ENCODE results near the gene TANGO6. TPM values are rescaled to one million over a fixed set of nuclear protein-coding genes. Genes with fewer than 3 reads are reported as not detected.

The TANGO6 gene
- total RNA-seq, 5 donors from 2014 or later (not counting 1 experiment from before 2014, with no cell fraction given), result 25.2 to 35.2 (median 29.0) TPM

DNA sequence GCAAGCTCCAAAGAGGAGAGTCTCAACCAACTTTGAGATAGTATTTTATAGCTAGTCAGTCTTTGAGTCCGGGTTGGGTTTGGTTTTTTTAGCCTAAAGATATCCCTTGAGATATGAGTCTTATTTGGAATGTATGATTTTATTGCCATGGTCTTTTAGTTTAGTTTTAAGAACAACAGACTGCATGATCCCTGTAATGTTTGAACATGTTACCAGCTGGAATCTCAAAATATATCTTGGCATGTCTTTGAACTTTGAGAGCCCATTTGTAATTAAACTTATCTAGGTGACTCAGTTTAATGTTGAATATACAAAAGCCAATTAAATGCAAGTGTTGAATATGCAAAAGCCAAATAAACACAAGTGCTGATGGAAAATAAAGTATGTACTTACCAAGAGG is 100.6 kb downstream of the TANGO6 start:
- Histone ChIP-seq H3K27me3 (replicated peaks in 1 of 2; ENCODE audit: control insufficient read depth in 2 of 2, extremely low read depth in 1 of 2, insufficient read depth in 2 of 2, low read length in 1 of 2) (no peaks in the 10 kb centered on the region), H3K27ac (ENCODE audit: low read length) (no peak overlapping the region), H3K36me3 (ENCODE audit: control insufficient read depth in 2 of 2, extremely low read depth in 1 of 2, insufficient read depth in 1 of 2, low read length in 1 of 2) (peaks cover 7 to 8% of the 10 kb centered on the region in 2 donors), H3K4me3 (ENCODE audit: control insufficient read depth in 1 of 2, extremely low read depth in 1 of 2, low read length in 1 of 2) (no peak overlapping the region), H3K4me1 (ENCODE audit: control insufficient read depth in 1 of 2, extremely low read depth in 1 of 2, insufficient read depth in 2 of 2, low read length in 2 of 2) (no peaks in the 10 kb centered on the region), H3K9me3 (peaks cover 6% of the 10 kb centered on the region)
- Mint-ChIP-seq H3K27ac (no peak overlapping the region), H3K9me3 (peaks cover 0 to 11% (median 0%) of the 10 kb centered on the region in 3 donors), H3K27me3 (no peaks in the 10 kb centered on the region), H3K36me3 (peaks cover 59% of the 10 kb centered on the region), H3K4me1 (no peaks in the 10 kb centered on the region), H3K4me3 (no peak overlapping the region)
- WGBS (ENCODE audit: insufficient coverage), result 100% methylated on average over 1 of the region's 1 CpG
- ChIA-PET CTCF (no interaction called here), POLR2A (no interaction called here)
- DNase-seq (no peak), ATAC-seq (replicated peaks in 1 of 4) (no peak)

DNA sequence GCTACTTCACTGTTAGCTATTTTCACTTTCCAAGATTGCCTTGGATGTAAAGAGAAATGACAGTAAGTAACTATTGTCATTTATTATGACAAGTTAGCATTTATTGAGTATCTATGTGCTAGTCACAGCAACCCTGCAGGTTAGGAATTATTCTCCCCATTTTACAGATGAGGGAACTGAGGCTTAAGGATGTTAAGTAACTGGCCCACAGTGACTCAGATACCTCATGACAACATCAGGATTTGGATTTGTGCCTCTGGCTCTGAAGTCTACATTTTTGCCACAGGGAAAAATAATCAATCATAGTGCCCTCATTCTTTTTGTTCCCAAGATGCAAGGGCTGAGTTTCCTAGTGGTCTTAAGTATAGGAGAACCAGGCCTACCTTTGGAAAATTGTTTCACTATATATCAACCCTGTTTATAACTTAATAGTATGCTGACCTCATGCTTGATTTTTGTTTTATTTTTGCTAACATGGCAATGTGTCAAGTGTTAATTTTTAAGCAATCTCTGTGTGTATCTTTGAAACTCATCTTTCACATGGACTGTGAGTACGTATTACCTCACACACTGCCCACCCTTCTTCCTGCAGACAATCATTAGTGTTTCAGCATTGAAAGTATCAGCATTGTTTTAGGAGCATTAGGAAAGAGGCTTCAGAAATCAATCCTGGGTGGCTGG is 105.0 kb downstream of the TANGO6 start:
- H3K4me3 ChIP-seq (ENCODE audit: control insufficient read depth in 1 of 2, extremely low read depth in 1 of 2, low read length in 1 of 2), result no peak overlapping the region
- no peak for DNase-seq
- ChIA-PET CTCF (no interaction called here), POLR2A (no interaction called here)
- Mint-ChIP-seq H3K9me3 (peaks cover 0 to 11% (median 0%) of the 10 kb centered on the region in 3 donors), H3K27ac (no peak overlapping the region), H3K4me1 (no peaks in the 10 kb centered on the region), H3K4me3 (no peak overlapping the region), H3K27me3 (no peaks in the 10 kb centered on the region), H3K36me3 (peaks cover 47% of the 10 kb centered on the region)
- WGBS (ENCODE audit: insufficient coverage), result no CpG with 5 or more reads among the region's 1 CpG
- H3K27me3 ChIP-seq (replicated peaks in 1 of 2; ENCODE audit: control insufficient read depth in 2 of 2, extremely low read depth in 1 of 2, insufficient read depth in 2 of 2, low read length in 1 of 2), result no peaks in the 10 kb centered on the region
- H3K36me3 ChIP-seq (ENCODE audit: control insufficient read depth in 2 of 2, extremely low read depth in 1 of 2, insufficient read depth in 1 of 2, low read length in 1 of 2), result peaks cover 5 to 7% of the 10 kb centered on the region in 2 donors
- ATAC-seq (replicated peaks in 1 of 4), result no peak
- peaks cover 6% of the 10 kb centered on the region for H3K9me3 ChIP-seq
- no peaks in the 10 kb centered on the region for H3K4me1 ChIP-seq (ENCODE audit: control insufficient read depth in 1 of 2, extremely low read depth in 1 of 2, insufficient read depth in 2 of 2, low read length in 2 of 2)
- no peak overlapping the region for H3K27ac ChIP-seq (ENCODE audit: low read length)

GRCh38 chr16:68951991-68952877 is 108.9 kb downstream of the TANGO6 start:
- POLR2A ChIA-PET, result interaction anchor here in 1 of 2 donors (0.6 kb wide), 1 partner anchor 8 kb away, joined by 4 read pairs; no protein-coding TSS in a partner anchor
- H3K4me1 ChIP-seq (ENCODE audit: control insufficient read depth in 1 of 2, extremely low read depth in 1 of 2, insufficient read depth in 2 of 2, low read length in 2 of 2), result no peaks in the 10 kb centered on the region
- H3K4me3 ChIP-seq (ENCODE audit: control insufficient read depth in 1 of 2, extremely low read depth in 1 of 2, low read length in 1 of 2), result no peak overlapping the region
- CTCF ChIA-PET, result no interaction called here
- no peaks in the 10 kb centered on the region for H3K9me3 Mint-ChIP-seq
- DNase-seq, result no peak
- ATAC-seq (replicated peaks in 1 of 4), result no peak
- no peak overlapping the region for H3K4me3 Mint-ChIP-seq
- no peak overlapping the region for H3K27ac ChIP-seq (ENCODE audit: low read length)
- no peaks in the 10 kb centered on the region for H3K4me1 Mint-ChIP-seq
- H3K27me3 Mint-ChIP-seq, result no peaks in the 10 kb centered on the region
- WGBS (ENCODE audit: insufficient coverage), result no CpG with 5 or more reads among the region's 2 CpGs
- H3K27me3 ChIP-seq (replicated peaks in 1 of 2; ENCODE audit: control insufficient read depth in 2 of 2, extremely low read depth in 1 of 2, insufficient read depth in 2 of 2, low read length in 1 of 2), result no peaks in the 10 kb centered on the region
- peaks cover 18% of the 10 kb centered on the region for H3K36me3 Mint-ChIP-seq
- no peak overlapping the region for H3K27ac Mint-ChIP-seq
- no peaks in the 10 kb centered on the region for H3K36me3 ChIP-seq (ENCODE audit: control insufficient read depth in 2 of 2, extremely low read depth in 1 of 2, insufficient read depth in 1 of 2, low read length in 1 of 2)
- no peaks in the 10 kb centered on the region for H3K9me3 ChIP-seq

GRCh38 chr16:68954911-68955635 is 111.7 kb downstream of the TANGO6 start:
- DNase-seq (no peak), ATAC-seq (replicated peaks in 1 of 4) (no peak)
- Histone ChIP-seq H3K9me3 (no peaks in the 10 kb centered on the region), H3K27ac (ENCODE audit: low read length) (no peak overlapping the region), H3K36me3 (ENCODE audit: control insufficient read depth in 2 of 2, extremely low read depth in 1 of 2, insufficient read depth in 1 of 2, low read length in 1 of 2) (no peaks in the 10 kb centered on the region), H3K4me3 (ENCODE audit: control insufficient read depth in 1 of 2, extremely low read depth in 1 of 2, low read length in 1 of 2) (no peak overlapping the region), H3K4me1 (ENCODE audit: control insufficient read depth in 1 of 2, extremely low read depth in 1 of 2, insufficient read depth in 2 of 2, low read length in 2 of 2) (no peaks in the 10 kb centered on the region), H3K27me3 (replicated peaks in 1 of 2; ENCODE audit: control insufficient read depth in 2 of 2, extremely low read depth in 1 of 2, insufficient read depth in 2 of 2, low read length in 1 of 2) (no peaks in the 10 kb centered on the region)
- Mint-ChIP-seq H3K9me3 (no peaks in the 10 kb centered on the region), H3K4me1 (no peaks in the 10 kb centered on the region), H3K4me3 (no peak overlapping the region), H3K27me3 (no peaks in the 10 kb centered on the region), H3K27ac (no peak overlapping the region), H3K36me3 (peaks cover 3% of the 10 kb centered on the region)
- ChIA-PET CTCF (interaction anchor here in 1 of 2 donors (0.6 kb wide), 1 partner anchor 14 kb away, joined by 3 read pairs; no protein-coding TSS in a partner anchor), POLR2A (no interaction called here)
- 91% methylated on average over 4 of the region's 8 CpGs for WGBS (ENCODE audit: insufficient coverage)

- H3K36me3 ChIP-seq (ENCODE audit: control insufficient read depth in 2 of 2, extremely low read depth in 1 of 2, insufficient read depth in 1 of 2, low read length in 1 of 2), result no peaks in the 10 kb centered on the region
- Mint-ChIP-seq H3K36me3 (peaks cover 24% of the 10 kb centered on the region), H3K27me3 (no peaks in the 10 kb centered on the region), H3K4me1 (no peaks in the 10 kb centered on the region), H3K9me3 (no peaks in the 10 kb centered on the region), H3K27ac (no peak overlapping the region), H3K4me3 (no peak overlapping the region)
- CTCF ChIA-PET, result no interaction called here
- H3K27me3 ChIP-seq (replicated peaks in 1 of 2; ENCODE audit: control insufficient read depth in 2 of 2, extremely low read depth in 1 of 2, insufficient read depth in 2 of 2, low read length in 1 of 2), result no peaks in the 10 kb centered on the region
- H3K27ac ChIP-seq (ENCODE audit: low read length), result no peak overlapping the region
- no peak for DNase-seq
- ATAC-seq (replicated peaks in 1 of 4), result no peak
- H3K4me1 ChIP-seq (ENCODE audit: control insufficient read depth in 1 of 2, extremely low read depth in 1 of 2, insufficient read depth in 2 of 2, low read length in 2 of 2), result no peaks in the 10 kb centered on the region
- 100% methylated on average over 3 of the region's 5 CpGs for WGBS (ENCODE audit: insufficient coverage)
- no peaks in the 10 kb centered on the region for H3K9me3 ChIP-seq
- H3K4me3 ChIP-seq (ENCODE audit: control insufficient read depth in 1 of 2, extremely low read depth in 1 of 2, low read length in 1 of 2), result no peak overlapping the region
- POLR2A ChIA-PET, result no interaction called here
Observed at GRCh38 chr16:68960910-68961309, 117.6 kb downstream of the TANGO6 start.

DNA sequence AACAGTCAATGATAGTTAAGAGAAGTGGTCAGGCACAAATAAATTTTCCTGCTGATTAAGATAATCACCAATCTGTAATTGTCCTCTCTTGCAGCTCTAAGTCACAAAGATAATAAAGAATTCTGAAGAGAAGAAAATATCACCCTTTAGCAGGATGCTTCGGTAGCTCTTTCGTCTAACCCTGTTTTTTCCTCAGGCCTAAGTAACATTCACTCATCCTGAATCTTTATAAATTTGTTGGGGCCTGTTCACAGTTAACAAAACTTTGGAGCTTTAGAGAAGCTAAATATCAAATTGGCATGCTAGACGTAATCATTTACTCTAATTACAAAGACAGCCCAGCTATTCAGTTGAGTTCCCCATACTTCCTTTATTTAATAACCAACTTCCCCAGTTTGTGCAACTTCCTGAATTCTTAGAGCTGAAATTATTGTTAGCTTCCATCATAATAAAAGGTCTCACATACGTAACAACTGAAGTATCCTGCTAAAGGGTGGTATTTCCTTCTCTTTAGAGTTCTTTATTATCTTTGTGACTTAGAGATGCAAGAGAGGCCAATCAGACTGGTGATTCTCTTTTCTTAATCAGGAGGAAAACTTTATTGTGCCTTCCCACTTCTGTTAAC is 118.6 kb downstream of the TANGO6 start:
- no peaks in the 10 kb centered on the region for H3K27me3 Mint-ChIP-seq
- H3K27me3 ChIP-seq (replicated peaks in 1 of 2; ENCODE audit: control insufficient read depth in 2 of 2, extremely low read depth in 1 of 2, insufficient read depth in 2 of 2, low read length in 1 of 2), result no peaks in the 10 kb centered on the region
- H3K9me3 Mint-ChIP-seq, result no peaks in the 10 kb centered on the region
- no peak overlapping the region for H3K4me3 Mint-ChIP-seq
- DNase-seq (no peak), ATAC-seq (replicated peaks in 1 of 4) (no peak)
- no peaks in the 10 kb centered on the region for H3K36me3 ChIP-seq (ENCODE audit: control insufficient read depth in 2 of 2, extremely low read depth in 1 of 2, insufficient read depth in 1 of 2, low read length in 1 of 2)
- POLR2A ChIA-PET, result no interaction called here
- 100% methylated on average over 1 of the region's 4 CpGs for WGBS (ENCODE audit: insufficient coverage)
- no peaks in the 10 kb centered on the region for H3K4me1 Mint-ChIP-seq
- CTCF ChIA-PET, result interaction anchor here in 1 of 2 donors (0.6 kb wide), 1 partner anchor 15 kb away, joined by 3 read pairs; no protein-coding TSS in a partner anchor
- peaks cover 24% of the 10 kb centered on the region for H3K36me3 Mint-ChIP-seq
- H3K27ac ChIP-seq (ENCODE audit: low read length), result no peak overlapping the region
- H3K4me1 ChIP-seq (ENCODE audit: control insufficient read depth in 1 of 2, extremely low read depth in 1 of 2, insufficient read depth in 2 of 2, low read length in 2 of 2), result no peaks in the 10 kb centered on the region
- H3K9me3 ChIP-seq, result no peaks in the 10 kb centered on the region
- H3K27ac Mint-ChIP-seq, result no peak overlapping the region
- no peak overlapping the region for H3K4me3 ChIP-seq (ENCODE audit: control insufficient read depth in 1 of 2, extremely low read depth in 1 of 2, low read length in 1 of 2)
